ENCODE results near the gene KRTAP10-11.
"Not testable (repeated sequence)": the region's sequence is repeated elsewhere in the genome, so short reads cannot be mapped to it uniquely, and the experiment has no call there.

Gene KRTAP10-11

DNA sequence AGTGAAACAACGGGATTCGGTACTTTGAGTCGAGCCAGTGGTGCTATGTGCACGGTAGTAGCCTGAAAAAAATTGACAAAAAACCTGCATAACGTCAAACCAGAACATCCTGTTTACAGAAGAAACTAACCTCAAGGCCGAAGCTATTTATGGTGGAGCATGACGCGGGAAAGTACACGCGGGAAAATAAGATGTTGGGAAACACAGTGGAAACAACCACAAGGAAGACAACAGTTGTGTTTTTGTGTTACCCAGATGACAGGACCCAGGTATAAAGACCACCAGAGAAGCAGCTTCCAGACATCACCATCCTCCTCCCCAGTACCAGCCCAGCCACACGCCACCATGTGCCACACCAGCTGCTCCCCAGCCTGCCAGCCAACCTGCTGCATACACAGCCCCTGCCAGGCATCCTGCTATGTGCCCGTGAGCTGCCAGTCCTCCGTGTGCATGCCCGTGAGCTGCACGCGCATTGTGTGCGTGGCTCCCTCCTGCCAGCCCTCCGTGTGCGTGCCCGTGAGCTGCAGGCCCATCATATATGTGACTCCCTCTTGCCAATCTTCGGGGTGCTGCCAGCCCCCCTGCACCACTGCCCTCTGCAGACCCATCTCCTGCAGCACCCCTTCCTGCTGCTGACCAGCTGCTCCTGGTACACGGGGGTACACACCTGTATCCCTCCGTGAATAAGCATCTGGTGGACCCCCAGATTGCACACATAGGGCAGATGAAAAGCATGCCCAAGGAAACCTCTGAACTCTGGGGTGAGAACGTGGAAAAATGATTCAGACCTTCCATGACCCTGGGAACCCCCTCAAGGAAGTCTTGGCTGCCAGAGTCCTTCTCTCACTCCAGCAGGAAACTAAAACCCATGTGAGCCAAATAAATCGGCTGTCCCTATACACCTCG, 11.7 kb downstream of the KRTAP10-11 start, which contains the start of gene KRTAP12-3:
Gene KRTAP12-3 (plus strand): TSS at position 298 of the 906 bp plus-strand sequence. CDS start 48 bp downstream, at position 346.
- no peak for FAIRE-seq
- no peak for DNase-seq (ENCODE audit: extremely low spot score, insufficient read length, low read depth)

DNA sequence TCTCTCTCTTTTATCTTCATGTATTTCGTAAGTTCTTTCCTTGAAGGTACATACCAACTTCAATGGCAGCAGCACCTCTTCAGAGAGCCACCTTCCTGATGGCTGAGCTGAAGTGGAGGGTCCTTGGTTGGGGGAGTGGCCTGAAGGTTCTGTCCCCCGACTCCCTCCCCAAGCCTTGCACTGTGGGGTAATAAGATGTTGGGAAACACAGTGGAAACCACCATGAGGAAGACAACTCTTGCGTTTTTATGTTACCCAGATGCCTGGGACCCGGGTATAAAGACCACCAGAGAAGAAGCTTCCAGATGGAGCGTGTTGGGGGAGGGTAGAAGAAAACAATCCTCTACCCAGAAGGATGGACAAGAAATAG, 12.3 kb downstream of the KRTAP10-11 start:
- DNase-seq (ENCODE audit: extremely low spot score, insufficient read length, low read depth) = no peak
- no peak for FAIRE-seq

DNA sequence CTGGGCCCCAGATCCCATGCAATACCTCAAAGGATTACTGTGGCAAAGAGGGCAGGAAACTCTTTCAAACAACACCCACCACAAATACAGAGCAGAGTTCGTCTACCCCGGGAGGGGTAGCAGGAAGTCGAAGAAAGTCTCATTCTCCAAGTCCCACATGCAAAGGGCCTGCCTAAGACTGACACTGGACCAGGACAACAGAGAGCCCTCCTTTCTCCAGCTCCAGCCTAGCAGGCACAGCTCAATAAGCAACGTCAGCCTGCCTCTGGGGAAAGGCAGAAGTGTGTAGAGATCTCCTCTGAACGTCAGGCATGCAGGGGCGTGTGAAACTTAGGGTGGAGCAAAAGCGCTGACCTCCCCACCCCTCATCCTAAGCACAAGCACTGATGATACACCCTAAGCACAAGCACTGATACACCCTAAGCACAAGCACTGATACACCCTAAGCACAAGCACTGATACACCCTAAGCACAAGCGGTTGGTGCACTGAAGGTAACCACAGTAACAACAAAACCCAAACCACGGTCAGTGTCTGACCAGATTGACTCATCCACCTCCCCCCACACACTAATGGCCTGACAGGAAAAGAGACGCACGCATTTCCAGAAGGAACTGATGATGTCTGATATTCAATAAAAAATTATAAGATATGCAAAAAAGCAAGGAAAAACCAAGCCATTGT, 12.8 kb downstream of the KRTAP10-11 start:
- FAIRE-seq = no peak

DNA sequence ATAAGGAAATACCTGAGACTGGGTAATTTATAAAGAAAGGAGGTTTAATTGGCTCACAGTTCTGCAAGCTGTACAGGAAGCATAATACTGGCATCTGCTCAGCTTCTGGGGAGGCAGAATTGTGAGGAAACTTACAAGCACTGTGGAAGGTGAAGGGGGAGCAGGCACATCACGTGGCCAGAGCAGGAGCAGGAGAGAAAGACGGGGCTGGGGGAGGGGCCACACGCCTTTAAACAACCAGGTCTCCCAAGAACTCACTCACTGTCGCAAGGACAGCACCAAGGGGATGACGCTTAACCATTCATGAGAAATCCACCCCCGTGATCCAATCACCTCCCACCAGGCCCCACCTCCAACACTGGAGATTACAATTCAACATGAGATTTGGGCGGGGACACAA, 15.4 kb downstream of the KRTAP10-11 start:
- not testable (repeated sequence) for FAIRE-seq; DNase-seq (ENCODE audit: extremely low spot score, insufficient read length, low read depth)

More for the DNA sequence above, 12.8 kb downstream of the KRTAP10-11 start:
- no peak for DNase-seq (ENCODE audit: extremely low spot score, insufficient read length, low read depth)

DNA sequence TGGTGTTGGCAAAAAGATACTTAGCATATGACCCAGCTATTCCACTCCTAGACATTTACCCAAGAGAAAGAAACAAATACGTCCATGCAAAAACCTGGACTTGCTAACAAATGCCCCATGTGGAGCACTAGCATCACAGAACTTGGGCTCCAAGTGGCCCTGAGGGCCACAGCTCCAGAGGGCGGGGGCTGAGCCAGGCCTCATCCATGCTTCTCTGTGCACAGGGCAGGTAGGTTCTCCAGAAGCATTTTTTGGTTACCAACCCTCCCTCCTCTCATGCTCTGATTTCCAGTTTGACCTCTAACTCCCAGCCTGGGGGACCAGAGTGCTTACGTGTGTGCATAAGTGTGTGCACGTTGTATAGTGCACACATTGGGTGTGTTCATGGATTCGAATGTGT, 18.5 kb downstream of the KRTAP10-11 start:
- FAIRE-seq = no peak
- DNase-seq (ENCODE audit: extremely low spot score, insufficient read length, low read depth) = no peak

DNA sequence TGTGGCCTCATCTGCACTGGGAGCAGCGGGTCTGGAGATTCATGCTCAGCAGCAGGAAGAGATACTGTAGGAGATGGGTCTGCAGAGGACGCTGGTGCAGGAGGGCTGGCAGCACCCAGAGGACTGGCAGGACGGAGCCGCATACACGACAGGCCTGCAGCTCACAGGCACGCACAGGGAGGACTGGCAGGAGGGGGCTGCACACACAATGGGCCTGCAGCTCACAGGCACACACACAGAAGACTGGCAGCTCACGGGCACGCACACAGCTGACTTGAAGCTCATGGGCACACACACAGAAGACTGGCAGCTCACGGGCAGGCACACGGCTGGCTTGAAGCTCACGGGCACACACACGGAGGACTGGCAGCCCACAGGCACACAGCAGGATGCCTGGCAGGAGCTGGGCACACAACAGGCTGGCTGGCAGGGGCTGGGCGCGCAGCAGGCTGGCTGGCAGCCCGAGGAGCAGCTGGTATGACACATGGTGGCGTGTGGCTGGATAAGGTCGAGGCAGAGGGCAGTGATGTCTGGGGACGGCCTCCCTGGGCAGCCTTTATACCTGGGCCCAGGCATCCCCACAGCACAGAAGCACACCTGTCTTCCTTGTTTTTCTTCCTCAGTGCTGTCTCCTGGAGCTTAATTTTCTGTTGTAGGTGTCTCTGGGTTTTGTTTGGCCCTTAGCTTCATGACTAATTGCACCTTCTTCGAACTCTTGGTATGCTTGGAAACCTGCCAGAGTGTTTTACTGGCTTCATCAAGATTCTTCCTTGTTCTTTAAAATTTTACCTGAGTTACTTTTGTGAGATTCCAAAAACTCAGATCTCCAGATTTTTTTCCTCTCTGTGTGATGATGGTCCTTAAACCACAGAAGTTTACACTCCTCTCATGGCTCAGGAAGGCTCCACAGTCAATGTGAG, 20.4 kb downstream of the KRTAP10-11 start, which contains the start of gene KRTAP12-2:
Gene KRTAP12-2 (minus strand): TSS at position 527 of the 920 bp plus-strand sequence. CDS start 41 bp downstream, at position 486.
- FAIRE-seq (no peak), DNase-seq (ENCODE audit: extremely low spot score, insufficient read length, low read depth) (no peak)

DNA sequence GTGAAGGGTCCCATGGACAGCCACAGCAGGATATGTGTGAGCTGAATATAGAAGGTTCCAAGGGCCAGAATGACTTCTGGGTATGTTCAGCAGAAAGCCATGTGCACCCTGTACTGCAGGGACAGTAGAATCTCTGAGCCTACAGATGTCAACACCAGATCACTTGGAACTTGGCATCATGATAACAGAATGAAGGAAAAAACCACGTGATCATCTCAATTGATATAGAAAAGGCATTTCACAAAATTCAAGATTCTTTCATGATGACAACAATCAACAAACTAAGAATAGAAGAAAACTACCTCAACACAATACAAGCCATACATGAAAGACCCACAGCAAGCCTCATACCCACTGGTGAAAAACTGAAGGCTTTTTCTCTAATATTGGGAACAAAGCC, 21.4 kb downstream of the KRTAP10-11 start:
- DNase-seq (ENCODE audit: extremely low spot score, insufficient read length, low read depth) (no peak), FAIRE-seq (no peak)

DNA sequence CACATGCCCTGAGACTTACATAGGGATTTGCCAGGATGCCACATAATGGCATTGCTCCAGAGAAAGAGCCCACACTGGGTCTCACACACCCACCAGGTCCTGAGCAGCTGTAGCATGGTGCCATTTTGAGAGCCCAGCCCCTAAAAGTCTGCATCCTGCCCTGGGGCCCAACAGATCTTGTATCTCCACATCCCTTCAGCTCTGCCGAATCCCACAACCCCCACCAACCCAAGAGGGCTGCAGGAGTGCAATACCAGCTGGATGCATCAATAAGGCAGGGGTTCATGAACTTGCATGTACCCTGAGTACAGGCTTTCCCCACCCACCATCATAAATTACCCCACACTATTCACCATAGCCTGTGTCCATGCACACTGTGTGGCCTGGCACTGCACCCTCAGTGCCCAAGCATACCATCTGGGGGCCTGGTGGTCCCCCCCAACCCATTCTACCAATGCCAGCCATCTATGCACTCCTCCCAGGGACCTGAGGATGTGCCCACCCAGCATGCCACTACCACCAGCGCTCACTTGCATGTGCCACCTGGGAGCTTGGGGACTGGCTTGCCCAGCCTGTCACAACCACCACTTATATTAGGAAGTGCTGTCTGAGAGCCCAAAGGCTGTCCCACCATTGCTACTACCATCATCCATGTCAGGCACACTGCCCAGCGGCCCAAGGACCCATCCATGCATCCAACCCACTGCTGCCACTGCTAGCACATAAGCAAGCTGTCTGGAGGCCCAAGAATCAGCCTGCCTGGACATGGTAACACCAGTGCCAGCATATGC, 24.6 kb downstream of the KRTAP10-11 start:
- FAIRE-seq (no peak), DNase-seq (ENCODE audit: extremely low spot score, insufficient read length, low read depth) (no peak)

DNA sequence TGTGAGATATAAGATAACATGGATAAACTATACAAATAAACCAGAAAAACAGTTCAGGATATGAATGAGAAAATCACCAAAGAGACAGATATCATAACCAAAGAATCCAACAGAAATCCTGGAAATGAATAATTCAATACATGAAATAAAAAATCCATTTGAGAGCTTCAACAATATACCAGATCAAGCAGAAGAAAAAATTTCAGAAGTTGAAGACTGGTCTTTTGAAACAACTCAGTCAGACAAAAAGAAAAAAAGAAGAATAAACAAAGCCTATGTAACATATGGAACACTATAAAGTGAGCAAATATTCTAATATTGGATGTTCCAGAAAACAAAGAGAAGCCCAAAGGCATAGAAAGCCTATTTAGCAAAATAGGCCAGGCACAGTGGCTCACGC, 25.7 kb downstream of the KRTAP10-11 start:
- DNase-seq (ENCODE audit: extremely low spot score, insufficient read length, low read depth) (no peak), FAIRE-seq (no peak)

DNA sequence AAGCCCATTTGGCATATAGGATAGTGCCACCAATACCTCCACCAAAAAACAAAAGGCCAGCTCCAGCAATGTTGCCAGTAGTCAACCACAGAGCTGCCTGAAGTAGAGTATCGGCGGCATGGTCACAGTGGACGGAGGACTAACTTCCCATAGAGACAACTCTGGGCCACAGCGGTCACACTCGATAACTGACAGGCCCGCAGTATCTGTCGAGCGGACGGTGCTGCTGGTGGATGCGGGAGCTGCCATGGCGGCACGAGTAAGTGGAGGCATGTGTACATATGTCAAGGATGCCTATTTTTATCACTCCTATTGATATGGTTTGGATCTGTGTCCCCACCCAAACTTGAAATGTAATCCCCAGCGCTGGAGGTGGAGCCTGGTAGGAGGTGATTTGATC, 31.7 kb downstream of the KRTAP10-11 start:
- FAIRE-seq (no peak), DNase-seq (ENCODE audit: extremely low spot score, insufficient read length, low read depth) (no peak)

DNA sequence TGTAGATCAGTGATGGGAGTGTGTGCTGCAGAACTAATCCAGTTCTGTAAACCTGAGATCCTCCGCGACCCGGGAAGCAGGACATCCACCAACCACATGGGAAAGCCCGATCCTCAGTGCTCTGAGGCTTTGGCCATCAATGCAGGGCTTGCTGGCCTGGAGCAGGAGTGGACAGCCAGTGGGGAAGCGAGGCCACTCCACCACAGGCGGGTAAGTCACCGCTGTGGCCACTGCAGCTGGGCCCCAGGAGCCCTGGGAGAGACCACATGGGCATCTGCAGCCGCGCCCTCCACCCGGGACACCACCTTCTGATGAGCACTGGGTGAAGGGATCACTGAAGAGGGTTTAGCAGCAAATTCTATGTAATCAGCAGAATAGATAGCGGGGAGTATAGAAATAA, 34.9 kb downstream of the KRTAP10-11 start:
- DNase-seq (ENCODE audit: extremely low spot score, insufficient read length, low read depth) = no peak
- no peak for FAIRE-seq

DNA sequence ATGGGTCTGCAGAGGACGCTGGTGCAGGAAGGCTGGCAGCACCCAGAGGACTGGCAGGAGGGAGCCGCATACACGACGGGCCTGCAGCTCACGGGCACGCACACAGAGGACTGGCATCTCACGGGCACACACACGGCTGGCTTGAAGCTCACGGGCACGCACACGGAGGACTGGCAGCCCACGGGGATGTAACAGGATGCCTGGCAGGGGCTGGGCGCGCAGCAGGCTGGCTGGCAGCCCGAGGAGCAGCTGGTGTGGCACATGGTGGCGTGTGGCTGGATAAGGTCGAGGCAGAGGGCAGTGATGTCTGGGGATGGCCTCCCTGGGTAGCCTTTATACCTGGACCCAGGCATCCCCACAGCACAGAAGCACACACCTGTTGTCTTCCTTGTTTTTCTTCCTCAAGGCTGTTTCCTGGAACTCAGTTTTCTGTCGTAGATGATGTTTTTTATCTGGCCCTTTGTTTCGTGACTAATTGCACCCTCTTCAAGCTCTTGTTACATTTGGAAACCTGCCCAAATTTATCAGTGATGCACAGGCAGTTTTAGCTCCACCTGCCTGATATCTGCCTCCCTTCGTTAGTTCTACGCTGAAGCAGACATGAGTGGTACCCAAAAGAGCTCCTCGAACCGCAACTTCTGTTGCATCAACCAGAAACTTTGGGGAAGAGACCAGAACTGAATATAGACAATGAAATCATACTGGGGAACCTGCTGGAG, 35.8 kb downstream of the KRTAP10-11 start, which contains the start of gene KRTAP12-1:
Gene KRTAP12-1 (minus strand): TSS at position 303 of the 719 bp plus-strand sequence. CDS start 40 bp downstream, at position 263.
- FAIRE-seq (no peak), DNase-seq (ENCODE audit: extremely low spot score, insufficient read length, low read depth) (no peak)

DNA sequence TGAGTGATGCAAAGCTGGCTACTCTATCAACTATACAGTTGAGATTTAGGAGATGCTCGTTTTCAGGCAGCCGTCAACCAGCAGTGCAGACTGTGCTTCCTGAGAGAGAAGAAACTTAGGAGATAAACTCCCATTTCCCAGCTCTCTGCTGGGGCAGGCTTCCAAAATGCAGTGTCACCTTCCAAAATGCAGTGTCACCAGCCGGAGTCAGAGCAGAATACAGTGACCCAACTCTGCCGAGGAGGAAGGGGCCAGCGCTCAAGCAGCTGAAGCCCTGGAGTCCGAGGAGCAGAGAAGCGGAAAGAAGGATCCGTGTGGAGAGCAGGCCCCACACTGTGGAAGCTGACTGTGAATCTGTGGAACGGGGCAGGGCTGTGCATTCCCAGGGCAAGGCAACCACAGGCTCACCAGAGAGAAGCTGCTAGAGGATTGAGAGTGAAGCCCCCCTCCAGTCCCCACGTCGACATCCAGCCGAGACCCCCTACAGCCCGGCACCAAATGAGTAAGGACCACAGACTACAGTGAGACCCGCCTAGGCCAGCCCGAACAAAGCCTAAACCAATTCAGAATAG, 36.5 kb downstream of the KRTAP10-11 start:
- FAIRE-seq = no peak
- no peak for DNase-seq (ENCODE audit: extremely low spot score, insufficient read length, low read depth)

DNA sequence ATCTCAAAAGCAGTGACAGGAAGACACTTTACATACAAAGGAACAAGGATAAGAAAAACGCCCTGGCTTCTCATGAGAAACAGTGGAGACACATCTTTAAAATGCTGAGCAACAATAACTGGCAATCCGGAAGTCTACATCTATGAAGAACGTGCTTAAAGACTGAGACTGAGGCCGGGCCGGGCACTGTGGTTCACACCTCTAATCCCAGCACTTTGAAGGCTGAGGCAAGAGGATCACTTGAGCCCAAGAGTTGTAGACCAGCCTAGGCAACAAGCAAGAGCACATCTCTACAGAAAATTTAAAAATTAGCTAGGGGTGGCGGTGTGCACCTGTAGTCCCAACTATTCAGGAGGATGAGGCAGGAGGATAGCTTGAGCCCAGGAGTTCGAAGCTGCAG, 37.9 kb downstream of the KRTAP10-11 start:
- DNase-seq (ENCODE audit: extremely low spot score, insufficient read length, low read depth) = no peak
- no peak for FAIRE-seq

DNA sequence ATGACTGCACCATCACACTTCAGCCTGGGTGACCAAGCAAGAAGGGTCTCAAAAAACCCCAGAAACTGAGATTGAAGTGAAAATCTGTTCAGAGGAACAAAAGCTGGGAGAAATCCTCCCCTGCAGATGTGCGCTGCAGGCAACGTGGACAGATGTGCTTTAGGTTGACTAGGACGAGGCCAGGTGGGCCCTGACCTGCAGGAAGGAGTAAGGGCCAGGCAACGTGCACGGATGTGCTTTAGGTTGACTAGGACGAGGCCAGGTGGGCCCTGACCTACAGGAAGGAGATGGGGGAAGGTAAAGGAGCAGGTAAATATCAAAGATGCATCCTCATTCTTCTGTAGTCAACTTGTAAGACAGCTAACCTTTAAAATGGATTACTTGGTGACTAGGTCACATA, 38.3 kb downstream of the KRTAP10-11 start:
- FAIRE-seq (no peak), DNase-seq (ENCODE audit: extremely low spot score, insufficient read length, low read depth) (no peak)

DNA sequence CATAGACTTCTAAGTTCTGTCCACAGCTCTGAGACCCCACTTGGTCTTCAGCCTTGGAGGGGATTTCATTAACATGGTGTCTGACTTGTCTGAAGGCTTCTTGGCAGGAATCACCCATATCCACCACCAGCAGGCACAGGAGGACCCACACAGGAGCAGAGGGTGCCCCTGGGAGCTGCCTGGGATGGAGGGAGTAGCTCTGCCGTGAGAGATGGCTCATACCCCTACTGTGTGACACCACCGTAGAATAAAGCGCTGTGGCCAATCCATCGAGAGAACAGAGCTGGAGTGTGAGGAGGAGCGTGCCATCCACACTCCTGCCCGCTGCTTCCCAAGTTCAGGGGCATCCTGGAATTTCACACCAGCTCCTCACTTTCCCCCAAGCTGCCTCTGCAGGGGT, 38.8 kb downstream of the KRTAP10-11 start:
- not testable (repeated sequence) for DNase-seq (ENCODE audit: extremely low spot score, insufficient read length, low read depth); FAIRE-seq

DNA sequence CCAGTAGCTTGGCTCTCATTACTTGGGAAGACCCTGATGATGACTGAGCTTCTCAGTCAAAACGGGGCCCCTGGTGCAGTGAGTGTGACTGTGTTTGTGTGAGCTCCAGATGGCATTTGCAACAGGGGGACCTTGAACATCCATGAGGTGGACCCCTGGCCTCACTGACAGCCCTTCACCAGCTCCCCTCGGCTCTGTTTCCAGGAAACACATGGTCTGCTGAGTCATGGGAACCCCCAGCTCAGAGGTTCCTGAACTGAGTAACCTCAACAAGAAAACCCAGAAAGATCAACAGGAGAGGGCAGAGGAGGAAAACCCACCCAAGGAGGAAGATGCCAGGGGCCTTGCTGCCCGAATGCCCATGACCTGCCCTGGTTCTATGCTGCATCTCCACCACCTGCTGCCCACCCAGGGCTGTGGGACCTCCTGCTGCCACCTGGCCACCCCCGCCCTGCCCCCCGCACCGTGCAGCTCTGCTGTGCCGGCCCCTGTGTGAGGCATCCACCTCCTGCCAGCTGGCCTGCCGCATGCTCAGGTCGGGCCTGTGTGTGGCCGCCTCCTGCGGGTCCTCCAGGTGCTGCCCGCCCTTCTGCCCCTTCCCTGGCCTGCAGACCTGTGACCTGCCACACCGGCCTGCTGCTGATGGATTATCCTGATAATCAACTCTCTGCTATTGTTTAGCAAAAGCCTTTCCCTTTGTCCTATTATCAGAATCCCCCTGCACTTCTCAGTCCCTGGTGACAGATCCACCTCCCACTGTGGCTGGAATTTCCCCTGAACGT, 40.0 kb downstream of the KRTAP10-11 start:
- no peak for FAIRE-seq
- no peak for DNase-seq (ENCODE audit: extremely low spot score, insufficient read length, low read depth)
